Gastrocnemius medialis (tissue), 4 donors: ENCODE results near the gene PALLD.

ENCODE experiments used
- CTCF ChIP-seq, 5 experiments: fragments of 450-650 bp in 3 of 5; fragments of 200-600 bp in 2 of 5; sonication (generic) in 2 of 5; IDR thresholded peaks in 4 of 5; conservative IDR thresholded peaks in 1 of 5; 1 replicate in 4 of 5; 2 replicates in 1 of 5; pipeline ENCODE4 v1.5.1; 2016 to 2019; ENCODE audit warnings: antibody characterized with exemption in 5 of 5, mild to moderate bottlenecking in 3 of 5, moderate library complexity in 3 of 5
- POLR2A ChIP-seq, 2 donors: fragments of 450-650 bp; IDR thresholded peaks; one replicate each; pipeline ENCODE4 v1.6.1; 2017; ENCODE audit warnings: antibody characterized with exemption in 2 of 2, mild to moderate bottlenecking in 2 of 2, moderate library complexity in 2 of 2

GRCh38 chr4:168598191-168598590, 101.3 kb downstream of the PALLD start:
- no peak for TF ChIP-seq POLR2A (IDR thresholded peaks at IDR 0.05)
- no peak for TF ChIP-seq CTCF (IDR thresholded peaks at IDR 0.05 in 4 of 5, conservative IDR thresholded peaks at IDR 0.05 in 1 of 5)
